H1 (cell line): ENCODE data around the gene CD247. TPM values are rescaled to one million over a fixed set of nuclear protein-coding genes. Genes with fewer than 3 reads are reported as not detected.

Source experiments
- CTCF ChIA-PET: fragments of 300-600 bp; sonication (Branson Sonifier 250); formaldehyde crosslinking; loops from one replicate; lab custom pipeline; 2021; ENCODE audit not compliant: partially characterized antibody; lab: Charles Lee
- POLR2A ChIA-PET: fragments of 300-600 bp; sonication (Branson Sonifier 250); formaldehyde crosslinking; loops from one replicate; lab custom pipeline; 2021; ENCODE audit warnings: inconsistent platforms; ENCODE audit not compliant: partially characterized antibody; lab: Charles Lee
- DNase-seq, 2 experiments: peaks; one replicate each; pipeline versions ENCODE4 v3.0.0 to v3.0.0-alpha.2; 2010 to 2022; ENCODE audit warnings: low spot score in 2 of 2, low read depth in 1 of 2, mixed read lengths in 1 of 2
- FAIRE-seq: peaks from 2 replicates; lab custom pipeline; 2011; peaks lifted over from hg19 to GRCh38; lab: Jason Lieb, UNC
- H2AFZ ChIP-seq: 2 replicates; pipeline ENCODE4 v1.8.1; 2012; ENCODE audit warnings: low read length, inconsistent platforms
- H2AK5ac ChIP-seq: 2 replicates; pipeline ENCODE4 v1.6.1; 2013; ENCODE audit warnings: low read depth, low read length
- H2BK120ac ChIP-seq: replicated peaks from 2 replicates; pipeline ENCODE3; 2013; ENCODE audit warnings: low read depth, low read length, inconsistent platforms
- H2BK12ac ChIP-seq: 2 replicates; pipeline ENCODE4 v1.6.1; 2013; ENCODE audit warnings: low read depth, low read length
- H2BK15ac ChIP-seq: 2 replicates; pipeline ENCODE4 v1.6.1; 2013; ENCODE audit warnings: low read length
- H2BK20ac ChIP-seq: 2 replicates; pipeline ENCODE4 v1.6.1; 2013; ENCODE audit warnings: low read length
- H2BK5ac ChIP-seq: 2 replicates; pipeline ENCODE4 v1.6.1; 2013; ENCODE audit warnings: low read depth, low read length
- H3K14ac ChIP-seq: 2 replicates; pipeline ENCODE4 v1.6.1; 2013; ENCODE audit warnings: inconsistent platforms; ENCODE audit not compliant: insufficient read length
- H3K18ac ChIP-seq: 2 replicates; pipeline ENCODE4 v1.6.1; 2013; ENCODE audit warnings: low read length; ENCODE audit errors: extremely low read depth
- H3K23ac ChIP-seq: 2 replicates; pipeline ENCODE4 v1.6.1; 2013; ENCODE audit warnings: inconsistent platforms; ENCODE audit not compliant: insufficient read length
- H3K23me2 ChIP-seq: 2 replicates; pipeline ENCODE4 v1.6.1; 2013; ENCODE audit warnings: low read depth, low read length
- H3K27ac ChIP-seq: 2 replicates; pipeline ENCODE4 v1.6.1; 2011; ENCODE audit warnings: low read depth, low read length, inconsistent platforms
- H3K27me3 ChIP-seq, 4 experiments: replicated peaks in 1 of 4; 1 replicate in 1 of 4; 2 replicates in 3 of 4; pipeline versions ENCODE4 v1.6.1 to v1.8.1; 2011 to 2013; ENCODE audit warnings: low read length in 3 of 4, mild to moderate bottlenecking in 3 of 4, inconsistent platforms in 2 of 4, mixed read lengths in 2 of 4, moderate library complexity in 1 of 4; ENCODE audit not compliant: control insufficient read depth in 3 of 4, insufficient read depth in 3 of 4; ENCODE audit errors: extremely low read depth in 1 of 4
- H3K36me3 ChIP-seq, 4 experiments: 2 replicates each; pipeline versions ENCODE4 v1.6.1 to v1.8.1; 2011 to 2013; ENCODE audit warnings: mild to moderate bottlenecking in 4 of 4, low read length in 3 of 4, moderate library complexity in 2 of 4, control low read depth in 1 of 4, inconsistent platforms in 1 of 4; ENCODE audit not compliant: insufficient read depth in 4 of 4, control insufficient read depth in 2 of 4
- H3K4ac ChIP-seq: replicated peaks from 2 replicates; pipeline ENCODE3; 2013; ENCODE audit warnings: low read length, low read depth, mixed read lengths, inconsistent platforms; ENCODE audit not compliant: insufficient read length
- H3K4me1 ChIP-seq, 4 experiments: replicated peaks in 1 of 4; 1 replicate in 1 of 4; 2 replicates in 3 of 4; pipeline versions ENCODE4 v1.6.1 to v1.8.1; 2011 to 2013; ENCODE audit warnings: low read length in 3 of 4, inconsistent platforms in 2 of 4, mixed read lengths in 1 of 4; ENCODE audit not compliant: insufficient read depth in 4 of 4, control insufficient read depth in 3 of 4
- H3K4me2 ChIP-seq, 2 experiments: 2 replicates each; pipeline versions ENCODE4 v1.6.1 to v1.8.1; 2011 to 2013; ENCODE audit warnings: low read depth in 2 of 2, low read length in 2 of 2, control low read depth in 1 of 2, inconsistent platforms in 1 of 2, mild to moderate bottlenecking in 1 of 2; ENCODE audit not compliant: insufficient read depth in 1 of 2
- H3K4me3 ChIP-seq, 4 experiments: fragments of 200-600, 300-600 bp in 1 of 4; sonication (generic), shearing (Covaris generic), sonication (Bioruptor Twin) in 1 of 4; 2 replicates each; pipeline versions ENCODE4 v1.5.1 to v1.8.1; 2011 to 2016; ENCODE audit warnings: low read length in 4 of 4, low read depth in 3 of 4, control low read depth in 2 of 4, inconsistent platforms in 2 of 4, mild to moderate bottlenecking in 2 of 4, mixed read lengths in 1 of 4, moderate library complexity in 1 of 4; ENCODE audit not compliant: insufficient read depth in 2 of 4; ENCODE audit errors: extremely low read depth in 1 of 4
- H3K56ac ChIP-seq: replicated peaks from 2 replicates; pipeline ENCODE3; 2013; ENCODE audit warnings: low read depth, mild to moderate bottlenecking, mixed read lengths, low read length, inconsistent platforms; ENCODE audit not compliant: insufficient read length
- H3K79me1 ChIP-seq: 2 replicates; pipeline ENCODE4 v1.6.1; 2013; ENCODE audit warnings: low read depth, low read length, control low read depth
- H3K79me2 ChIP-seq, 2 experiments: 2 replicates each; pipeline versions ENCODE4 v1.6.1 to v1.8.1; 2012 to 2013; ENCODE audit warnings: low read length in 2 of 2, mild to moderate bottlenecking in 2 of 2, inconsistent platforms in 1 of 2; ENCODE audit not compliant: insufficient read depth in 2 of 2, control insufficient read depth in 1 of 2
- H3K9ac ChIP-seq, 4 experiments: replicated peaks in 1 of 4; 1 replicate in 1 of 4; 2 replicates in 3 of 4; pipeline versions ENCODE4 v1.6.1 to v1.8.1; 2011 to 2013; ENCODE audit warnings: low read depth in 3 of 4, low read length in 3 of 4, control low read depth in 2 of 4, mild to moderate bottlenecking in 2 of 4, moderate library complexity in 2 of 4, inconsistent platforms in 1 of 4; ENCODE audit errors: extremely low read depth in 1 of 4
- H3K9me3 ChIP-seq, 2 experiments: 2 replicates each; pipeline versions ENCODE4 v1.6.1 to v1.8.1; 2012 to 2013; ENCODE audit warnings: mild to moderate bottlenecking in 2 of 2, moderate library complexity in 2 of 2, control low read depth in 1 of 2, inconsistent platforms in 1 of 2, low read depth in 1 of 2, low read length in 1 of 2, mixed read lengths in 1 of 2; ENCODE audit not compliant: insufficient read depth in 2 of 2
- H4K20me1 ChIP-seq, 2 experiments: replicated peaks in 1 of 2; 2 replicates each; pipeline versions ENCODE3 to v1.8.1; 2011 to 2013; ENCODE audit warnings: inconsistent platforms in 2 of 2, low read length in 2 of 2, mild to moderate bottlenecking in 1 of 2; ENCODE audit not compliant: insufficient read depth in 2 of 2, control insufficient read depth in 1 of 2
- H4K5ac ChIP-seq: 2 replicates; pipeline ENCODE4 v1.6.1; 2013; ENCODE audit warnings: low read length, low read depth, mixed read lengths, inconsistent platforms; ENCODE audit not compliant: insufficient read length
- H4K8ac ChIP-seq: 2 replicates; pipeline ENCODE4 v1.8.0; 2013; ENCODE audit warnings: mild to moderate bottlenecking, moderate library complexity, low read length, inconsistent platforms; ENCODE audit not compliant: insufficient read depth; ENCODE audit errors: extremely low read depth
- H4K91ac ChIP-seq: replicated peaks from 2 replicates; pipeline ENCODE3; 2013; ENCODE audit warnings: low read length, mixed read lengths, inconsistent platforms; ENCODE audit not compliant: insufficient read length
- E2F6 ChIP-seq: IDR thresholded peaks from 2 replicates; pipeline ENCODE4 v1.6.1; 2012; ENCODE audit warnings: inconsistent platforms
- EZH2 ChIP-seq: fragments of 200-600 bp; sonication (generic); IDR thresholded peaks from 2 replicates; pipeline ENCODE4 v1.7.1; 2012; ENCODE audit warnings: low read depth, mild to moderate bottlenecking, moderate library complexity, low read length, inconsistent platforms; ENCODE audit not compliant: severe bottlenecking
- SRF ChIP-seq: IDR thresholded peaks from 2 replicates; pipeline ENCODE4 v1.6.1; 2011; ENCODE audit warnings: mild to moderate bottlenecking, low read depth, low read length, moderate library complexity
- WGBS, 2 experiments: shearing (Covaris generic) in 1 of 2; methylation state at CpG; one replicate each; pipeline versions ENCODE4 v1.1.6 to v1.1.7; 2013 to 2015; ENCODE audit warnings: low lambda C conversion rate in 2 of 2, mixed read lengths in 2 of 2, inconsistent platforms in 1 of 2, low coverage in 1 of 2, missing lambda C conversion rate in 1 of 2; ENCODE audit not compliant: insufficient replicate concordance in 2 of 2, insufficient coverage in 1 of 2, insufficient read length in 1 of 2; ENCODE audit errors: extremely low coverage in 1 of 2, missing lambda C conversion rate in 1 of 2; 5-methylcytosine and 5-hydroxymethylcytosine counted together
- polyA plus RNA-seq, 7 experiments: library from polyadenylated mRNA; depleted of rRNA in 3 of 7; stranded (reverse) in 5 of 7; unstranded in 2 of 7; fragments of >200 nt in 5 of 7; fragments of 200-250 nt in 2 of 7; gene quantifications; 1 replicate in 5 of 7; 2 replicates in 1 of 7; 4 replicates in 1 of 7; pipeline versions ENCODE4 v1.2.1 to v1.2.3, GENCODE V29; 2011 to 2013; ENCODE audit warnings: missing spikeins in 2 of 7, mixed read lengths in 2 of 7
- total RNA-seq: library from RNA; stranded (reverse); fragmentation: NEBNext Ultra II Directional; extraction: Animal tissue kit (Norgen Biotek cat#: 25700); gene quantifications from 2 replicates; pipeline ENCODE4 v1.2.1, GENCODE V29; 2021

Gene CD247
- total and polyA plus RNA-seq, 2 of the 8 experiments (the other 6 are each of a cell fraction or from before 2014, with no cell fraction given): 2.0 to 2.2 TPM

GRCh38 chr1:167455786-167456446 lies 62.4 kb downstream of the CD247 start:
- CTCF ChIA-PET: interaction anchor here (0.6 to 6.3 kb wide), 16 partner anchors 10 to 250 kb away, joined by 3 to 54 read pairs (median 7); no protein-coding TSS in a partner anchor
- Histone ChIP-seq H3K9me3 (no peaks in the 10 kb centered on the region), H2BK15ac (0 out of 2 replicates have a peak overlapping the region, but pooled peaks have one; percentile 61), H4K20me1 (no peaks in the 10 kb centered on the region), H3K4me1 (peaks cover 0 to 15% (median 4%) of the 10 kb centered on the region in 4 experiments; a peak in 6 of 7 replicates), H3K23ac (no peak overlapping the region), H3K4me2 (peak overlapping the region; percentile 88 to 93), H3K79me2 (no peaks in the 10 kb centered on the region), H4K5ac (no peak overlapping the region), H3K23me2 (peaks cover 10% of the 10 kb centered on the region; the same call in 1 of the 2 replicates), H3K4me3 (peak overlapping the region; percentile 61 to 67 (median 64)), H4K91ac (no peak overlapping the region), H2BK120ac (no peak overlapping the region), H2AK5ac (no peak overlapping the region), H2BK20ac (peak overlapping the region; percentile 48; the same call in 1 of the 2 replicates), H3K18ac (no peak overlapping the region; the same call in 1 of the 2 replicates), H3K9ac (no peak overlapping the region; a peak in 2 of 7 replicates), H3K27me3 (peaks cover 0 to 28% (median 24%) of the 10 kb centered on the region in 4 experiments; a peak in 6 of 7 replicates), H2BK12ac (no peak overlapping the region; the same call in 1 of the 2 replicates), H3K36me3 (no peaks in the 10 kb centered on the region), H3K56ac (no peak overlapping the region), H2AFZ (no peak overlapping the region), H4K8ac (no peak overlapping the region), H3K27ac (no peak overlapping the region), H3K14ac (no peak overlapping the region), H3K79me1 (no peaks in the 10 kb centered on the region), H3K4ac (no peak overlapping the region), H2BK5ac (no peak overlapping the region)
- POLR2A ChIA-PET: interaction anchor here (0.6 to 2.6 kb wide), 5 partner anchors 9 to 236 kb away, joined by 3 to 8 read pairs (median 5); partner anchors contain the start of gene POU2F1
- no peak for TF ChIP-seq E2F6
- no peak for TF ChIP-seq SRF
- peak; percentile 20 for TF ChIP-seq EZH2
- FAIRE-seq: no peak
- peak in 1 of 2 experiments; percentile 68 for DNase-seq
- 22% methylated on average over 12 of the region's 23 CpGs; no CpG with 5 or more reads in 1 of the 2 experiments for WGBS, 2 experiments
